Measurements from ENCODE around the gene RARRES1. TPM values are rescaled to one million over a fixed set of nuclear protein-coding genes. Genes with fewer than 3 reads are reported as not detected.

RARRES1 gene
- total RNA-seq, 2 donors from 2014 or later: 10.0 to 291 TPM

DNA sequence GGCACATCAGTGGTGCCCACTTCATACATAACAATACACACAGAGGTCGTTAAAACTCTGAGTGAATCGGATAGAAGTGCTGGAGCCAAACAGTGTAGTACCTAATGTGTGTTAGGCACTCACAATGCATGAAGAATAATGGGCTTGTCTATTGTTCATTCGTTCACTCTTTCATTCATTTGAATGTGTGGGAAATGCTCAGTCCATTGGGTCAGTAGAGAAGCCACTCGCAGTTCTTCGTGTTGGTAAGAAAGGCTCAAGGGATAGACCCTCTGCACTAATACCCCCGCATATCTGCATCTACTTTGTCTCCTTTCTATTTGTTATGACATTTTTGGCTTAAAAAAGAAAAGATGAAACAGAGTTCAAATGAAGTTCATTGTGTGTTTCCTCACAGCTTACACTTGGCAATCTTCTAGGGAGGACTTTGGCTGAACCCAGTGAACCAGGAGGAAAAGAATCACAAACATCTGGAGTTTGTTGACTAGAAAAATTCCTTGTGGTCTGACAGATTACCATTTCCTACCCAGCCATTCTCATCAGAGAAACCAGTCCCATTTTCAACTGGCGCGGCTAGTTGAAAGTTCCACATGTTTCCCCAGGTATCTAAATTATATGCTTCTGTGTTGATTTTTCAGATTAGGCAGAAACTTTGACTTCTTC is 36.8 kb upstream of the RARRES1 start:
- peaks cover 0 to 47% of the 10 kb centered on the region in 2 donors for H3K4me1 ChIP-seq

DNA sequence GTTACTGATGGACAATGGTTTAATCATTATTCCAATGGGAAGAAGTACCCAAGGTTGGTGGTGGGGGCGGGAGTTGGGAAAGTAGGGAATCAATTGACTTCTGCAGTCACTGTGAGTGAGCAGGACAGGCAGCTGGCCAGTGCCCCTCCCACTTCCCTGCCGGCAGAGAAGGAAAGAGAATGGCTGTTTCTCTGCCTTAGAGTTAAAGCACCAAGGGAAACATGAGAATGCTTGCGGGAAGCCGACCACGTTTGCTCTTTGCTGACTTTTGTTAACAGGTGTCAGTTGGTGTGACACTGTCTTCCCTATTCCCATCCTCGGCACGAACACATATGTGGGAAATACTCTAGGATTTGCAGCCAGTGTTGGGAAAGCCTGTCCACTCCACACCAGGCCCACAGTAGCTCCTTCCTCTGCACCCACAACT is 36.1 kb upstream of the RARRES1 start:
- no peaks in the 10 kb centered on the region for H3K9me3 ChIP-seq
- peak; percentile 79 for DNase-seq (ENCODE audit: low spot score)
- TF ChIP-seq, protein P1, sequence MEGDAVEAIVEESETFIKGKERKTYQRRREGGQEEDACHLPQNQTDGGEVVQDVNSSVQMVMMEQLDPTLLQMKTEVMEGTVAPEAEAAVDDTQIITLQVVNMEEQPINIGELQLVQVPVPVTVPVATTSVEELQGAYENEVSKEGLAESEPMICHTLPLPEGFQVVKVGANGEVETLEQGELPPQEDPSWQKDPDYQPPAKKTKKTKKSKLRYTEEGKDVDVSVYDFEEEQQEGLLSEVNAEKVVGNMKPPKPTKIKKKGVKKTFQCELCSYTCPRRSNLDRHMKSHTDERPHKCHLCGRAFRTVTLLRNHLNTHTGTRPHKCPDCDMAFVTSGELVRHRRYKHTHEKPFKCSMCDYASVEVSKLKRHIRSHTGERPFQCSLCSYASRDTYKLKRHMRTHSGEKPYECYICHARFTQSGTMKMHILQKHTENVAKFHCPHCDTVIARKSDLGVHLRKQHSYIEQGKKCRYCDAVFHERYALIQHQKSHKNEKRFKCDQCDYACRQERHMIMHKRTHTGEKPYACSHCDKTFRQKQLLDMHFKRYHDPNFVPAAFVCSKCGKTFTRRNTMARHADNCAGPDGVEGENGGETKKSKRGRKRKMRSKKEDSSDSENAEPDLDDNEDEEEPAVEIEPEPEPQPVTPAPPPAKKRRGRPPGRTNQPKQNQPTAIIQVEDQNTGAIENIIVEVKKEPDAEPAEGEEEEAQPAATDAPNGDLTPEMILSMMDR (IDR thresholded peaks at IDR 0.05): no peak
- H3K27me3 ChIP-seq: no peaks in the 10 kb centered on the region
- H3K4me1 ChIP-seq: peaks cover 0 to 42% of the 10 kb centered on the region in 2 donors
- no peaks in the 10 kb centered on the region for H3K36me3 ChIP-seq
- peak overlapping the region; percentile 37 to 51 for H3K27ac ChIP-seq
- no peak overlapping the region for H3K4me3 ChIP-seq

More for the DNA sequence above, 36.8 kb upstream of the RARRES1 start:
- Histone ChIP-seq H3K4me3 (no peak overlapping the region), H3K27ac (peak overlapping the region; percentile 37 to 51), H3K27me3 (no peaks in the 10 kb centered on the region), H3K9me3 (no peaks in the 10 kb centered on the region), H3K36me3 (no peaks in the 10 kb centered on the region)
- DNase-seq (ENCODE audit: low spot score): no peak
- TF ChIP-seq, protein P1 (IDR thresholded peaks at IDR 0.05): no peak

DNA sequence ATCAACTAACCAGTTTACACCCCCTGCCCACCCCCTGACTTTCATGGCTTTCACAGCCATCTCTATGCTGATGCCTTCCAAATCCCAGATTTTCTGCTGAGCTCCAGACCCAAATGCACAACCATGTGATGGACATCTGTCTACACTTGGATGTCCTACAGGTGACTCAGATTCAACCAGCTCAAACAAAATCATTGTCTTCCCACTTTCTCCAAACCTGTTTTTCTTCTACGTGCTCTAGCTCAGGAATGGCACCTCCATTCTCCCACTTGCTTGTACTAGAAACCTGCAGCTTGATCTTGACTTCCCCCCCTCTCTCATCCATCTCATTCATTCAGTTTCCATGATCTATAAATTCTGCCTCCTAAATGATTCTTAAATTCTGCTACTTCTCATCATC is 34.1 kb upstream of the RARRES1 start:
- DNase-seq (ENCODE audit: low spot score): no peak
- Histone ChIP-seq H3K9me3 (no peaks in the 10 kb centered on the region), H3K4me1 (peaks cover 0 to 42% of the 10 kb centered on the region in 2 donors), H3K4me3 (no peak overlapping the region), H3K36me3 (no peaks in the 10 kb centered on the region), H3K27ac (no peak overlapping the region), H3K27me3 (no peaks in the 10 kb centered on the region)
- TF ChIP-seq, protein P1 (IDR thresholded peaks at IDR 0.05): no peak

DNA sequence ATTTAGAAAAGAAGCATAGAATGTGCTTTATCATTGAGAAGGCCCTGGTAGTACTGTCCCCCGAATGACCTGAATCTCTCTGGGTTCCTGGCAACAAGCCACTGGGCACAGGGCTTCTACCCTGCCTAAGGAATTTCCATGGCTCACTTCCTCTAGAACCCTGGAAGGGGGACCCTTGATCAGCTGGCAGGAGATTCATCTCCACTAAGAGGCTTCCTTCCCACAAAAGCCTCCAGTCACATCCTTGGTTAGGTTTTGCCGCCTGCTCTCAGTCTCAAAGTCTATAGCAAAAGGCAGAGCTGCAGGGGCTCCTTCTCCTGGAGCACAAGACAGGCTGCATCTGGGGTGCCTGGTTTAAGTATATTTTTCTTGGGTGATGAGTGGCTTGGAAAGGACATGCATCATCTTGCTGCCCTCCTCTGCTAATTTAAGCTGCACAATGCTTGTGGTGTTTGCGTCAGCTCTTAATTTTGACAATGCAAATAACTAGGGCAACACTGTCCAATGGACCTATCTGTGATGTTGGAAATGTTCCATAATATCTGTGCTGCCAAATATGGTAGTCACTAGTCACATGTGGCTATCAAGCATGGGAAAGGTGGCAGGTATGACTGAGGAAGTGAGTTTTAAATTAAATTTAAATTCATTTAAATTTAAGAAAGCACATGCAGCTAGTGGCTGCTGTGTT is 33.4 kb upstream of the RARRES1 start:
- DNase-seq (ENCODE audit: low spot score): no peak

DNA sequence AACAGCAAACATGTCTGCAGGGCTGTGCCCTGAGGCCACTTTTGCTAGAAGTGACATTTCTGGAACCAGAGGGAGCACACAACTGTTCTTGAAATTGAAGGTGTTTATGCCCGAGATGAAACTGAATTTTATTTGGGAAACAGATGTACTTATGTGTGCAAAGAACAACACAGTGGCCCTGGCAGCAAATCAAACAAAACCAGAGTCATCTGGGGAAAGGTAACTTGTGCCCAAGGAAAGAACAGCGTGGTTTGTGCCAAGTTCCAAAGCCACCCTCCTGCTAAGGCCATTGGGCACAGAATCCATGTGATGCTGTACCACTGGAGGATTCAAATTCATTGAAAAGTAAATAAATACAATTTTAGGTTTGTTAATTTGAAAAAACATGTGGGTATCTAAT is 31.2 kb upstream of the RARRES1 start:
- no peaks in the 10 kb centered on the region for H3K36me3 ChIP-seq
- H3K27me3 ChIP-seq: no peaks in the 10 kb centered on the region
- TF ChIP-seq, protein P1 (IDR thresholded peaks at IDR 0.05): no peak
- peaks cover 0 to 16% of the 10 kb centered on the region in 2 donors for H3K4me1 ChIP-seq
- DNase-seq (ENCODE audit: low spot score): no peak
- H3K27ac ChIP-seq: no peak overlapping the region
- no peaks in the 10 kb centered on the region for H3K9me3 ChIP-seq
- no peak overlapping the region for H3K4me3 ChIP-seq

More for the DNA sequence above, 33.4 kb upstream of the RARRES1 start:
- TF ChIP-seq, protein P1 (IDR thresholded peaks at IDR 0.05): no peak
- no peak overlapping the region for H3K4me3 ChIP-seq
- no peaks in the 10 kb centered on the region for H3K36me3 ChIP-seq
- H3K27me3 ChIP-seq: no peaks in the 10 kb centered on the region
- H3K4me1 ChIP-seq: peaks cover 0 to 37% of the 10 kb centered on the region in 2 donors
- H3K9me3 ChIP-seq: no peaks in the 10 kb centered on the region
- H3K27ac ChIP-seq: no peak overlapping the region

All from right atrium auricular region (tissue), 2 donors.